K562 (cell line): ENCODE results near the gene GPR15LG. TPM values are rescaled to one million over a fixed set of nuclear protein-coding genes. Genes with fewer than 3 reads are reported as not detected.

Experiments used
- ATAC-seq: fragments of 200-7000 bp; cut with Tn5 transposase; 3 replicates; pipeline ENCODE4 v1.9.1; 2020; ENCODE audit warnings: moderate library complexity
- BruUV-seq: library from RNA; stranded (reverse); fragments of 400-500 nt; replicated peaks from 2 replicates; lab custom pipeline; 2021; lab: Mats Ljungman, UMichigan
- CTCF ChIA-PET: fragments of 300-600 bp; formaldehyde crosslinking; extraction: SDS; loops from one replicate; lab custom pipeline; 2021; ENCODE audit warnings: low intra/inter-chr PET ratio; lab: Yijun Ruan, JAX
- POLR2A ChIA-PET: fragments of 300-600, 350-650 bp; sonication (Branson Sonifier 250); formaldehyde crosslinking; extraction: SDS; loops from one replicate; lab custom pipeline; 2021; ENCODE audit warnings: antibody characterized with exemption, inconsistent platforms; lab: Yijun Ruan, JAX
- DNase-seq, 4 experiments: peaks; one replicate each; pipeline versions ENCODE4 v3.0.0 to v3.0.0-alpha.2; 2011 to 2018; ENCODE audit warnings: low spot score in 3 of 4, mixed read lengths in 3 of 4; ENCODE audit errors: extremely low read depth in 1 of 4
- FAIRE-seq: peaks from 2 replicates; lab custom pipeline; 2011; peaks lifted over from hg19 to GRCh38; lab: Jason Lieb, UNC
- H2AFZ ChIP-seq: 2 replicates; pipeline ENCODE4 v1.6.0; 2011; ENCODE audit warnings: low read depth, low read length, control low read depth, inconsistent platforms
- H3K27ac ChIP-seq: fragments of 200-600 bp; 3 replicates; pipeline ENCODE4 v1.8.0; 2011; ENCODE audit warnings: low read depth, mild to moderate bottlenecking, control low read depth, inconsistent platforms, low read length, moderate library complexity, mixed read lengths; ENCODE audit errors: extremely low read depth
- H3K27me3 ChIP-seq, 2 experiments: fragments of 300-600 bp in 1 of 2; 2 replicates in 1 of 2; 3 replicates in 1 of 2; pipeline versions ENCODE4 v1.6.0 to v1.8.0; 2011; ENCODE audit warnings: inconsistent platforms in 2 of 2, low read length in 2 of 2, mild to moderate bottlenecking in 1 of 2, mixed read lengths in 1 of 2, moderate library complexity in 1 of 2; ENCODE audit not compliant: control insufficient read depth in 2 of 2, insufficient read depth in 2 of 2
- H3K36me3 ChIP-seq: fragments of 300-600 bp; 3 replicates; pipeline ENCODE4 v1.8.0; 2011; ENCODE audit warnings: mild to moderate bottlenecking, low read length, inconsistent platforms; ENCODE audit not compliant: control insufficient read depth, insufficient read depth
- H3K4me1 ChIP-seq, 2 experiments: fragments of 200-600 bp in 1 of 2; replicated peaks in 1 of 2; 2 replicates in 1 of 2; 3 replicates in 1 of 2; pipeline versions ENCODE4 v1.5.1 to v1.8.0; 2011; ENCODE audit warnings: inconsistent platforms in 2 of 2, low read length in 2 of 2, mild to moderate bottlenecking in 1 of 2, mixed read lengths in 1 of 2, moderate library complexity in 1 of 2; ENCODE audit not compliant: control insufficient read depth in 2 of 2, insufficient read depth in 2 of 2
- H3K4me2 ChIP-seq: 2 replicates; pipeline ENCODE4 v1.6.1; 2011; ENCODE audit warnings: low read length, control low read depth, inconsistent platforms, mixed read lengths; ENCODE audit not compliant: insufficient read depth
- H3K4me3 ChIP-seq: fragments of 200-600 bp; sonication (generic), shearing (Covaris generic); 2 replicates; pipeline ENCODE4 v1.5.1; 2016; ENCODE audit warnings: control low read depth, inconsistent platforms
- H3K79me2 ChIP-seq: fragments of 200-600 bp; 3 replicates; pipeline ENCODE4 v1.8.0; 2011; ENCODE audit warnings: low read length, inconsistent platforms; ENCODE audit not compliant: control insufficient read depth, insufficient read depth
- H3K9ac ChIP-seq, 2 experiments: 2 replicates each; pipeline versions ENCODE4 v1.6.0 to v1.6.1; 2011; ENCODE audit warnings: low read depth in 2 of 2, low read length in 2 of 2, control low read depth in 1 of 2, inconsistent platforms in 1 of 2, mild to moderate bottlenecking in 1 of 2, mixed read lengths in 1 of 2; ENCODE audit not compliant: insufficient read depth in 1 of 2
- H3K9me1 ChIP-seq: one replicate; pipeline ENCODE4 v1.6.0; 2011; ENCODE audit warnings: inconsistent platforms, mild to moderate bottlenecking, low read length, moderate library complexity; ENCODE audit not compliant: control insufficient read depth, insufficient read depth
- H3K9me3 ChIP-seq: replicated peaks from 2 replicates; pipeline ENCODE4 v1.5.1; 2011; ENCODE audit warnings: low read depth, low read length, inconsistent platforms; ENCODE audit not compliant: control insufficient read depth, insufficient read depth
- H4K20me1 ChIP-seq: replicated peaks from 2 replicates; pipeline ENCODE4 v1.6.1; 2011; ENCODE audit warnings: low read length, inconsistent platforms, mixed read lengths; ENCODE audit not compliant: control insufficient read depth, insufficient read depth
- CBFA2T2 ChIP-seq: fragments of 450-650 bp; conservative IDR thresholded peaks from 2 replicates; pipeline ENCODE4 v1.6.1; 2017; ENCODE audit warnings: mild to moderate bottlenecking
- EP300 ChIP-seq: IDR thresholded peaks from 2 replicates; pipeline ENCODE4 v1.6.1; 2012; ENCODE audit warnings: low read length, improper control_type of control experiment
- GTF2F1 ChIP-seq: IDR thresholded peaks from 2 replicates; pipeline ENCODE4 v1.6.1; 2011; ENCODE audit warnings: low read depth, low read length, improper control_type of control experiment
- HDAC6 ChIP-seq: IDR thresholded peaks from 2 replicates; pipeline ENCODE4 v1.6.1; 2012; ENCODE audit warnings: low read depth, mild to moderate bottlenecking, control low read depth, inconsistent platforms, low read length, moderate library complexity
- HMG20B ChIP-seq: fragments of 250-450 bp; sonication (Bioruptor Pico); IDR thresholded peaks from 2 replicates; pipeline ENCODE4 v1.5.0; 2021; ENCODE audit warnings: mild to moderate bottlenecking
- JUND ChIP-seq, 2 experiments: IDR thresholded peaks; 2 replicates in 1 of 2; 3 replicates in 1 of 2; pipeline ENCODE4 v1.6.1; 2011; ENCODE audit warnings: borderline replicate concordance in 2 of 2, low read depth in 2 of 2, low read length in 2 of 2, improper control_type of control experiment in 1 of 2, missing biosample characterization in 1 of 2, missing genetic modification characterization in 1 of 2, missing genetic modification reagents in 1 of 2
- NFRKB ChIP-seq: fragments of 450-650 bp; IDR thresholded peaks from 2 replicates; pipeline ENCODE4 v1.6.1; 2016; ENCODE audit warnings: low read depth
- PHB ChIP-seq: fragments of 250-450 bp; sonication (Bioruptor Pico); IDR thresholded peaks from 2 replicates; pipeline ENCODE4 v1.5.0; 2021
- PHF20 ChIP-seq: fragments of 450-650 bp; IDR thresholded peaks from 2 replicates; pipeline ENCODE4 v1.6.1; 2018; ENCODE audit not compliant: partially characterized antibody
- POU5F1 ChIP-seq: fragments of 150-350 bp; IDR thresholded peaks from 2 replicates; pipeline ENCODE4 v1.6.1; 2014; ENCODE audit warnings: borderline replicate concordance, low read length, low read depth, mild to moderate bottlenecking; ENCODE audit not compliant: partially characterized antibody
- SNAPC5 ChIP-seq: fragments of 250-450 bp; sonication (Bioruptor Pico); IDR thresholded peaks from 2 replicates; pipeline ENCODE4 v1.8.0; 2021; ENCODE audit warnings: moderate library complexity, mild to moderate bottlenecking, inconsistent platforms
- YY1 ChIP-seq, 3 experiments: IDR thresholded peaks; 2 replicates each; pipeline ENCODE4 v1.6.1; 2011; ENCODE audit warnings: low read length in 2 of 3, mild to moderate bottlenecking in 2 of 3, moderate library complexity in 2 of 3, borderline replicate concordance in 1 of 3, control low read depth in 1 of 3, low read depth in 1 of 3; ENCODE audit not compliant: insufficient read depth in 3 of 3, insufficient replicate concordance in 2 of 3, control insufficient read depth in 1 of 3, insufficient read length in 1 of 3; ENCODE audit errors: extremely low read depth in 1 of 3
- ZNF398 ChIP-seq: fragments of 250-450 bp; sonication (Bioruptor Pico); IDR thresholded peaks from 2 replicates; pipeline ENCODE4 v1.8.0; 2021; ENCODE audit warnings: moderate library complexity, mild to moderate bottlenecking, inconsistent platforms
- ZNF695 ChIP-seq: fragments of 450-650 bp; formaldehyde crosslinking; IDR thresholded peaks from 2 replicates; pipeline ENCODE4 v1.4.0; 2020; ENCODE audit warnings: mild to moderate bottlenecking, moderate library complexity
- ZNF699 ChIP-seq: fragments of 250-450 bp; sonication (Bioruptor Pico); IDR thresholded peaks from 2 replicates; pipeline ENCODE4 v1.8.0; 2021; ENCODE audit warnings: mild to moderate bottlenecking, moderate library complexity; ENCODE audit not compliant: insufficient replicate concordance
- ZNF707 ChIP-seq: fragments of 250-450 bp; sonication (Bioruptor Pico); conservative IDR thresholded peaks from 2 replicates; pipeline ENCODE4 v1.8.0; 2022; ENCODE audit warnings: inconsistent platforms, mild to moderate bottlenecking, moderate library complexity
- WGBS: fragments of 100-300 bp; shearing (Covaris generic); methylation state at CpG from one replicate; pipeline ENCODE4 v1.1.6; 2016; ENCODE audit warnings: low coverage, mixed read lengths; ENCODE audit not compliant: insufficient coverage; ENCODE audit errors: missing lambda C conversion rate; 5-methylcytosine and 5-hydroxymethylcytosine counted together
- in situ Hi-C: fragments of 300-500 bp; cut with MboI; formaldehyde crosslinking; loops from 4 replicates; pipeline ENCODE4 v1.15.0; 2018; ENCODE audit warnings: inconsistent platforms, mixed read lengths
- intact Hi-C: fragments of 100-400 bp; cut with micrococcal nuclease; formaldehyde crosslinking; loops from 2 replicates; pipeline ENCODE4 v1.14.2; 2022
- polyA plus RNA-seq, 8 experiments: library from polyadenylated mRNA; depleted of rRNA in 4 of 8; stranded (reverse) in 5 of 8; unstranded in 3 of 8; fragments of >200 nt; fragmentation: Nextera tagmentation in 2 of 8; fragmentation: Illumina TruSeq in 1 of 8; extraction: Ambion mirVana in 2 of 8; extraction: Trizol in 1 of 8; gene quantifications; 2 replicates each; pipeline versions ENCODE4 v1.2.1 to v1.2.3, GENCODE V29; 2011 to 2014; ENCODE audit warnings: inconsistent platforms in 1 of 8, missing spikeins in 1 of 8
- total RNA-seq, 7 experiments: library from RNA; depleted of rRNA in 6 of 7; stranded (reverse); fragments of >200 nt in 6 of 7; fragmentation: Illumina TruSeq in 2 of 7; extraction: Trizol in 2 of 7; gene quantifications; 2 replicates each; pipeline versions ENCODE4 v1.2.1 to v1.2.3, GENCODE V29; 2011 to 2021; ENCODE audit warnings: low replicate concordance in 1 of 7
- TF ChIP-seq, protein P1 (sequence below): sonication (generic); IDR thresholded peaks from 2 replicates; pipeline ENCODE4 v1.6.1; 2016

The GPR15LG gene
- total and polyA plus RNA-seq, 9 of the 15 experiments (the other 6 are each of a cell fraction or from before 2014, with no cell fraction given) = 0.51 TPM; not detected in 8

DNA sequence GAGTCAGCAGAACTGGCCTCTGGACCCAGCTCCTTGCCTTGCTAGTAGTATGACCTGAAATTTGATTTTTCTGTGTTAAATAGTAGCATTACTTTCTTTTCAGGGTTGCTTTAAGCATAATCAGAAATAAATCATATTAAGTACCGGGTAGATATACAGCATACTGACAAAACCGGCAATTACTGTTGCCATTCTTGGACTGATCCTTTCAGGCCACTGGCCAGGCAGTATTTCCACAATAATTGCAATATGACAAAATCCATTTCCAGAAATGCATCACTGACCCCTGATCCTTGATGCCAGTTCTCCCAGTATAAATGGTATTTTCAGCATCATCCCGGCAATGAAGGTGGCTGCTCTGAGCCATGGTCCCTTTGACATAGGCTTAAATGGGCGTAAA lies 60.9 kb downstream of the GPR15LG start:
- POLR2A ChIA-PET = interaction anchor here (3.1 kb wide), 1 partner anchor 12 kb away, joined by 13 read pairs; the partner anchor contains the start of gene RGR
- intact Hi-C loops = no loop called here
- Histone ChIP-seq H3K27me3 (peaks cover 19 to 57% of the 10 kb centered on the region in 2 experiments; a peak in 4 of 5 replicates), H2AFZ (no peak overlapping the region), H3K4me1 (peaks cover 0 to 7% of the 10 kb centered on the region in 2 experiments; a peak in 2 of 5 replicates), H3K9me1 (no peaks in the 10 kb centered on the region), H3K9ac (no peak overlapping the region)
- 0% methylated on average over 4 of the region's 4 CpGs for WGBS
- ATAC-seq (no peak), DNase-seq (no peak)
- BruUV-seq = no TSS peak
- TF ChIP-seq EP300 = no peak
- no peak for TF ChIP-seq YY1 (IDR thresholded peaks at IDR 0.05; ENCODE audit: borderline replicate concordance in 1 of 3, control insufficient read depth in 1 of 3, extremely low read depth in 1 of 3, insufficient read depth in 3 of 3, insufficient read length in 1 of 3, insufficient replicate concordance in 2 of 3, low read depth in 1 of 3, low read length in 2 of 3)
- TF ChIP-seq ZNF707 (CRISPR knock-in tag) = no peak
- TF ChIP-seq GTF2F1 = no peak
- TF ChIP-seq PHF20 = no peak
- no peak for TF ChIP-seq HDAC6
- TF ChIP-seq JUND (IDR thresholded peaks at IDR 0.05; ENCODE audit: borderline replicate concordance, low read depth, low read length) = no peak
- no peak for TF ChIP-seq JUND (tag; IDR thresholded peaks at IDR 0.05; ENCODE audit: borderline replicate concordance, low read depth, low read length)
- no peak for TF ChIP-seq POU5F1
- no peak for TF ChIP-seq ZNF699 (CRISPR knock-in tag)
- TF ChIP-seq SNAPC5 (CRISPR knock-in tag) = no peak
- TF ChIP-seq, protein P1, sequence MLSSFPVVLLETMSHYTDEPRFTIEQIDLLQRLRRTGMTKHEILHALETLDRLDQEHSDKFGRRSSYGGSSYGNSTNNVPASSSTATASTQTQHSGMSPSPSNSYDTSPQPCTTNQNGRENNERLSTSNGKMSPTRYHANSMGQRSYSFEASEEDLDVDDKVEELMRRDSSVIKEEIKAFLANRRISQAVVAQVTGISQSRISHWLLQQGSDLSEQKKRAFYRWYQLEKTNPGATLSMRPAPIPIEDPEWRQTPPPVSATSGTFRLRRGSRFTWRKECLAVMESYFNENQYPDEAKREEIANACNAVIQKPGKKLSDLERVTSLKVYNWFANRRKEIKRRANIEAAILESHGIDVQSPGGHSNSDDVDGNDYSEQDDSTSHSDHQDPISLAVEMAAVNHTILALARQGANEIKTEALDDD = no peak
- TF ChIP-seq NFRKB = no peak
- TF ChIP-seq ZNF695 = no peak
- TF ChIP-seq HMG20B (CRISPR knock-in tag) = no peak
- TF ChIP-seq ZNF398 (CRISPR knock-in tag) = no peak
- TF ChIP-seq PHB (CRISPR knock-in tag) = no peak
- no peak for TF ChIP-seq CBFA2T2
- TF ChIP-seq, all 486 proteins: peak for 0
- CTCF ChIA-PET = no interaction called here
- no peak overlapping the region for H3K27ac ChIP-seq
- H3K9me3 ChIP-seq = no peaks in the 10 kb centered on the region
- H4K20me1 ChIP-seq = no peaks in the 10 kb centered on the region
- no peak overlapping the region for H3K4me2 ChIP-seq
- no peak overlapping the region for H3K4me3 ChIP-seq
- no peaks in the 10 kb centered on the region for H3K36me3 ChIP-seq
- H3K79me2 ChIP-seq = no peaks in the 10 kb centered on the region
- no peak for FAIRE-seq
- in situ Hi-C loops = no loop called here
